ENCODE results near the gene PAIP2. TPM values are rescaled to one million over a fixed set of nuclear protein-coding genes. Genes with fewer than 3 reads are reported as not detected.

PAIP2 gene
- total RNA-seq, 1 donor, result 47.8 TPM

DNA sequence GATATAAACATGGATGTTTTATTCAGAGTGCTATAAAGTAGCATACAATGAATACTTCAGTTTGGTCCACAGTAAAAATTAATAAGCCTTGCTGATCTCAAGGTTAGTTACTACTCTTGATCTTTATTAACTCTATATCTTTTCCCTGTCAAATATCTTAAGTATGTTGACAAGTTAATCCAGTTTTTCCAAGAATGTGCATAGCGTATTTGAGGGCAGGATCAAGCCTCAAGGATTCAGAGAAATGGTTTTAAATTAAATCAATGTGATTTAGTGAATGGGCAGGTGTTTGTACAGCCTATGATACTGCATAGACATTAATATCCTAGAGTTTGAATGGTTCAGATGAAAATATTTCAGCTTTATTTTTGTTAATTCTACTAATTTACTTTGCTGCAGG lies 27.4 kb upstream of the PAIP2 start:
- DNase-seq (ENCODE audit: insufficient read length, low spot score, missing footprints), result no peak

DNA sequence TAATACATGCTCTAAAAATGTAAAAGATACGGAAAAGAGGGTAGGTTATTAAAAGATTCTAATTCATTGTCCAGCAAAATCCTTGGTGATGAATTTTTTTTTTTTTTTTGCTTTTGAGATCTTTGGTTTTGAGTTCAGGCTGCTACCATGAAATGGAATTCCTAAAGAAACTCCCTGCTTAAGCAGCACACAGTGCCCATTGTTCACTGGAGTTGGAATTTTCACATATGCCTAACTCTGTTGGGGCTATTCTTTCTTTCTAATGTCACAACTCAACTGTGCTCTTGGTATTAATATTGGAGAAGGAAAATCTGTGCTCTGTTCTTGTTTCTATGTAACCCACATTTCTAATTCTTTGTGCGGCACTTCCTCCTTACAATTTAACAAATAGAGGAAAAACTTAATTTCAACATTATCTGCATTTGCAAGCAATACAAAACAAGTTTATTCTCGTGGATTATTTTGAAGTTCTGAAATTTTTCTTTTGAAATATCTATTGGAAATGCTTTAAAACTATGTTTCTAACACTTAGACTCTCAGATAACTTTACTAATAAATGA lies 26.5 kb upstream of the PAIP2 start:
- Histone ChIP-seq H3K36me3 (ENCODE audit: insufficient read depth, low read length) (peaks cover 48% of the 10 kb centered on the region), H2AFZ (ENCODE audit: low read length) (no peak overlapping the region), H3K27ac (ENCODE audit: low read depth, low read length) (no peak overlapping the region), H3K79me2 (ENCODE audit: insufficient read depth, low read length) (peaks cover 95% of the 10 kb centered on the region), H3K4me2 (ENCODE audit: insufficient read depth, low read length) (no peak overlapping the region), H3K4me1 (ENCODE audit: insufficient read depth, low read length) (peaks cover 6% of the 10 kb centered on the region), H4K20me1 (ENCODE audit: insufficient read depth, low read length) (peaks cover 50% of the 10 kb centered on the region), H3K9me3 (ENCODE audit: low read depth, low read length) (no peaks in the 10 kb centered on the region), H3K4me3 (ENCODE audit: insufficient read depth, low read length) (no peak overlapping the region), H3K27me3 (ENCODE audit: insufficient read depth, low read length) (no peaks in the 10 kb centered on the region)
- DNase-seq (ENCODE audit: insufficient read length, low spot score, missing footprints), result no peak
- TF ChIP-seq, protein P1, sequence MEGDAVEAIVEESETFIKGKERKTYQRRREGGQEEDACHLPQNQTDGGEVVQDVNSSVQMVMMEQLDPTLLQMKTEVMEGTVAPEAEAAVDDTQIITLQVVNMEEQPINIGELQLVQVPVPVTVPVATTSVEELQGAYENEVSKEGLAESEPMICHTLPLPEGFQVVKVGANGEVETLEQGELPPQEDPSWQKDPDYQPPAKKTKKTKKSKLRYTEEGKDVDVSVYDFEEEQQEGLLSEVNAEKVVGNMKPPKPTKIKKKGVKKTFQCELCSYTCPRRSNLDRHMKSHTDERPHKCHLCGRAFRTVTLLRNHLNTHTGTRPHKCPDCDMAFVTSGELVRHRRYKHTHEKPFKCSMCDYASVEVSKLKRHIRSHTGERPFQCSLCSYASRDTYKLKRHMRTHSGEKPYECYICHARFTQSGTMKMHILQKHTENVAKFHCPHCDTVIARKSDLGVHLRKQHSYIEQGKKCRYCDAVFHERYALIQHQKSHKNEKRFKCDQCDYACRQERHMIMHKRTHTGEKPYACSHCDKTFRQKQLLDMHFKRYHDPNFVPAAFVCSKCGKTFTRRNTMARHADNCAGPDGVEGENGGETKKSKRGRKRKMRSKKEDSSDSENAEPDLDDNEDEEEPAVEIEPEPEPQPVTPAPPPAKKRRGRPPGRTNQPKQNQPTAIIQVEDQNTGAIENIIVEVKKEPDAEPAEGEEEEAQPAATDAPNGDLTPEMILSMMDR (IDR thresholded peaks at IDR 0.05; ENCODE audit: extremely low read depth, low read depth, low read length), result no peak

More for the DNA sequence above, 27.4 kb upstream of the PAIP2 start:
- Histone ChIP-seq H3K27ac (ENCODE audit: low read depth, low read length) (no peak overlapping the region), H3K9me3 (ENCODE audit: low read depth, low read length) (no peaks in the 10 kb centered on the region), H3K36me3 (ENCODE audit: insufficient read depth, low read length) (peaks cover 39% of the 10 kb centered on the region), H3K27me3 (ENCODE audit: insufficient read depth, low read length) (no peaks in the 10 kb centered on the region), H3K4me1 (ENCODE audit: insufficient read depth, low read length) (peaks cover 7% of the 10 kb centered on the region), H3K4me3 (ENCODE audit: insufficient read depth, low read length) (no peak overlapping the region), H3K79me2 (ENCODE audit: insufficient read depth, low read length) (peaks cover 100% of the 10 kb centered on the region), H2AFZ (ENCODE audit: low read length) (no peak overlapping the region), H3K4me2 (ENCODE audit: insufficient read depth, low read length) (no peak overlapping the region), H4K20me1 (ENCODE audit: insufficient read depth, low read length) (peaks cover 57% of the 10 kb centered on the region)
- TF ChIP-seq, protein P1 (IDR thresholded peaks at IDR 0.05; ENCODE audit: extremely low read depth, low read depth, low read length), result no peak

DNA sequence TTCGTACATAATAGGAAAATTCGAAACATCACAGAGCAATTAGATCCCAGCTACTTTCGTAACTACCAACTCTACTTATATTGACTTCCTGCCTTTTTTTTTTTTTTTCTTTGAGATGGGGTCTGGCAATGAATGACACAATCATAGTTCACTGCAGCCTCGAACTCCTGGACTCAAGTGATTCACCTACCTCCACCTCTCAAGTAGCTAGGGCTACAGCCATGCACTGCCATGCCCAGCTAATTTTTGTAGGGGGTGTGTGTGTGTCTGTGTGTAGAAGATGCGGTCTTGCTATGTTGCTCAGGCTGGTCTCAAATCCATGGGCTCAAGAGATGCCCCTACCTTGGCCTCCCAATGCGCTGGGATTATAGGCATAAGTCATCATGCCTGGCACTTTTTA lies 5.8 kb upstream of the PAIP2 start:
- TF ChIP-seq, protein P1 (IDR thresholded peaks at IDR 0.05; ENCODE audit: extremely low read depth, low read depth, low read length), result no peak
- Histone ChIP-seq H3K4me3 (ENCODE audit: insufficient read depth, low read length) (no peak overlapping the region), H3K36me3 (ENCODE audit: insufficient read depth, low read length) (peaks cover 20% of the 10 kb centered on the region), H3K4me1 (ENCODE audit: insufficient read depth, low read length) (peaks cover 9% of the 10 kb centered on the region), H3K9me3 (ENCODE audit: low read depth, low read length) (no peaks in the 10 kb centered on the region), H4K20me1 (ENCODE audit: insufficient read depth, low read length) (peaks cover 10% of the 10 kb centered on the region), H3K27ac (ENCODE audit: low read depth, low read length) (no peak overlapping the region), H3K4me2 (ENCODE audit: insufficient read depth, low read length) (no peak overlapping the region), H3K79me2 (ENCODE audit: insufficient read depth, low read length) (no peaks in the 10 kb centered on the region), H3K27me3 (ENCODE audit: insufficient read depth, low read length) (no peaks in the 10 kb centered on the region), H2AFZ (ENCODE audit: low read length) (no peak overlapping the region)
- DNase-seq (ENCODE audit: insufficient read length, low spot score, missing footprints), result no peak

DNA sequence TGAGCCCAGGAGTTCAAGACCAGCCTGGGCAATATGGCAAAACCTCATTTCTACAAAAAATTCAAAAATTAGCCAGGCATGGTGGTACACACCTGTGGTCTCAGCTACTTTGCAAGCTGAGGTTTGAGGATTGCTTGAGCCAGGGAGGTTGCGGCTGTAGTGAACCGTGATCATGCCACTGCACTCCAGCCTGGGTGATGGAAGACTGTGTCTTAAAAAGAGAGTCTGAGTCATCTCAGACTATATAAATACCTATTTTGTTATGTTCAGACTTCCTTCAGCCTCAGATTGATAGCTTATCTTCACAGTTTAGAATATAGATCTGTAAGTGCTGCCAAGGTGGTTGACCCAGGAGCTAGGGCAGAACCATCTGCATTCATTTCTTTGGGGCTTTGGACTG lies 1.6 kb upstream of the PAIP2 start:
- Histone ChIP-seq H3K4me3 (ENCODE audit: insufficient read depth, low read length) (no peak overlapping the region), H3K9me3 (ENCODE audit: low read depth, low read length) (no peaks in the 10 kb centered on the region), H3K27me3 (ENCODE audit: insufficient read depth, low read length) (no peaks in the 10 kb centered on the region), H4K20me1 (ENCODE audit: insufficient read depth, low read length) (peaks cover 34% of the 10 kb centered on the region), H3K4me1 (ENCODE audit: insufficient read depth, low read length) (peaks cover 30% of the 10 kb centered on the region), H3K36me3 (ENCODE audit: insufficient read depth, low read length) (peaks cover 4% of the 10 kb centered on the region), H3K79me2 (ENCODE audit: insufficient read depth, low read length) (peaks cover 35% of the 10 kb centered on the region), H2AFZ (ENCODE audit: low read length) (no peak overlapping the region), H3K4me2 (ENCODE audit: insufficient read depth, low read length) (no peak overlapping the region), H3K27ac (ENCODE audit: low read depth, low read length) (no peak overlapping the region)
- TF ChIP-seq, protein P1 (IDR thresholded peaks at IDR 0.05; ENCODE audit: extremely low read depth, low read depth, low read length), result no peak
- no peak for DNase-seq (ENCODE audit: insufficient read length, low spot score, missing footprints)
